Epithelial cell of proximal tubule (primary cell): ENCODE results near the gene NEXN. TPM values are rescaled to one million over a fixed set of nuclear protein-coding genes. Genes with fewer than 3 reads are reported as not detected.
A peak's percentile ranks its signal among the peaks of the same experiment; 100 is the strongest.

ENCODE experiments used
- DNase-seq: peaks from one replicate; pipeline ENCODE4 v3.0.0-alpha.2; 2011; ENCODE audit warnings: low read depth
- H3K4me3 ChIP-seq: 2 replicates; pipeline ENCODE4 v1.5.1; 2011; ENCODE audit warnings: low read depth, mild to moderate bottlenecking, low read length
- total RNA-seq: library from RNA; depleted of rRNA; stranded (reverse); fragments of >200 nt; gene quantifications from 2 replicates; pipeline ENCODE4 v1.2.3, GENCODE V29; 2015
- TF ChIP-seq, protein P1 (sequence below): conservative IDR thresholded peaks from 2 replicates; pipeline ENCODE4 v1.5.1; 2012; ENCODE audit warnings: low read depth, mild to moderate bottlenecking, low read length

NEXN gene
- total RNA-seq, 1 donor from 2014 or later = 17.2 TPM

DNA sequence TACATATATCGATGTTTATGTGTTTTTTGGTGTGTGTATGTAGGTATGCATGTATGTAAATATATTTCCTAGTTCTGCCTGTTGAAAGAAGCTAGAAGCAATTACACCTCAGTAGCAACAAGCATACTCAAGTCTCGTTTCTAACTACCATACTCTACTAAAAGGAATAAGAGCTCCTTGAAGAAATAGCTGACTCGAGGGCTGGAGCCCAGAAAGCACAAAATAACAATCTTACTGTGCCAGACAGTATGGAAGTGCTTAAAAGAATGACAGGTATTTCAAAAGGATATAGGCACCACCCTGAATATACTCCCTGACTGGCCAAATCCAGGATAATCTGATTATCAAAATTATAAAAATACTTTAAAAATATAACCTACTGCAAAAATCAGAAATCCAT is 67.3 kb downstream of the NEXN start:
- TF ChIP-seq, protein P1, sequence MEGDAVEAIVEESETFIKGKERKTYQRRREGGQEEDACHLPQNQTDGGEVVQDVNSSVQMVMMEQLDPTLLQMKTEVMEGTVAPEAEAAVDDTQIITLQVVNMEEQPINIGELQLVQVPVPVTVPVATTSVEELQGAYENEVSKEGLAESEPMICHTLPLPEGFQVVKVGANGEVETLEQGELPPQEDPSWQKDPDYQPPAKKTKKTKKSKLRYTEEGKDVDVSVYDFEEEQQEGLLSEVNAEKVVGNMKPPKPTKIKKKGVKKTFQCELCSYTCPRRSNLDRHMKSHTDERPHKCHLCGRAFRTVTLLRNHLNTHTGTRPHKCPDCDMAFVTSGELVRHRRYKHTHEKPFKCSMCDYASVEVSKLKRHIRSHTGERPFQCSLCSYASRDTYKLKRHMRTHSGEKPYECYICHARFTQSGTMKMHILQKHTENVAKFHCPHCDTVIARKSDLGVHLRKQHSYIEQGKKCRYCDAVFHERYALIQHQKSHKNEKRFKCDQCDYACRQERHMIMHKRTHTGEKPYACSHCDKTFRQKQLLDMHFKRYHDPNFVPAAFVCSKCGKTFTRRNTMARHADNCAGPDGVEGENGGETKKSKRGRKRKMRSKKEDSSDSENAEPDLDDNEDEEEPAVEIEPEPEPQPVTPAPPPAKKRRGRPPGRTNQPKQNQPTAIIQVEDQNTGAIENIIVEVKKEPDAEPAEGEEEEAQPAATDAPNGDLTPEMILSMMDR = no peak
- DNase-seq = no peak
- H3K4me3 ChIP-seq = no peak overlapping the region

DNA sequence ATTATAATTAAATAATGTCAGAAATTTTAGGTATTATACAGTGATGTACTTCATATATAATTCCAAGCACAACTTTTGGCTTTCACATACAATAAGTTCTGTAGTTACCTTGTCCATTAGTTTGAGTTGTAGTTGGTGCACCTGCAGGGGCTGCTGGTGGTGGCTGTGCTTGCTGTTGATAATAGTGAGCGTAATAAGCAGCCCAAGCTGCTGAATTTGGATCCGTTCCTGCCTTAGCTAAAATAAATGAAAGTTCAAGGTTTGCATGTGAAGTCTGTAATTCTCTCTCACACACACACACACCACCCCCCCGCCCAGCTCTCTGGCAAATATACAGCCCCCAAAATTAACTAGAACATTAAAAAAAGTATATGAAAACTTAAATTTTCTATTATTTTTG is 68.0 kb downstream of the NEXN start:
- TF ChIP-seq, protein P1 = no peak
- no peak overlapping the region for H3K4me3 ChIP-seq
- DNase-seq = no peak

DNA sequence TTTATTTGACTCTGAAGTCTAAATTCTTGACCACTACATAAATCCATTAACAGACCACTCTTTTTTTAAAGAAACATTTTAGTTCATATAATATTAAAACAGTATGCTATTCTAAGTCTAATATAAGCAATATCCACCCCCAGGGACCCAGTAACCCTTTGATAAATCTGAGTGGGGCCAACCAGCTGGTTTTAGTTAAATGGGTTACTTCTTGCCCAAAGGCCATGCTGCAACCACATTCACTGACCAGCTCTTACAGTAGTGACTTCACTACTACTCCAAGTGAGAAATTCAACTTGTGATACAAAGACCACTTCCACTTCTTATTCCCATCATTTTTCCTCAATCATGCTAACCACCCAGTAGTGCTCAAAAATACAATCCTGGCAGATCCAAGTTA is 70.0 kb downstream of the NEXN start:
- TF ChIP-seq, protein P1 = no peak
- no peak for DNase-seq
- H3K4me3 ChIP-seq = no peak overlapping the region

DNA sequence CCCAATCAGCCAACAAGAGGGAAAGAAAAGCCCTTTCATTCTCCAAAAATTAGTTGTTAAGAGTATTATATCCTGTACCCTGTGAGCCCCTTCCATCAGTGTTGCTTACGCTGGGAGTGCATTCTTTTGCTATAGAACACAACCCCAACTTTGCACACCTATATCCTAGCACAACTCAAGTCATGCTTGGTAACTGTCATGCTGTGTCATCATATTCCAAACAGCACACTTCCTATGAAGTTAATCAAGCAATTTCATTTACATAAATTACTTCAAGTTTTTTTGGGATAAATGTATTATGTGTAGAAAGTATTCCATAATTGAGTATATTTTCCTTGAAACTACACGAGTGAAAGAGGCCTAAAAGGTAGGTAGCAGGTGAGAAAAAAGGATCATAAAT is 70.4 kb downstream of the NEXN start:
- TF ChIP-seq, protein P1 = no peak
- no peak for DNase-seq
- no peak overlapping the region for H3K4me3 ChIP-seq

DNA sequence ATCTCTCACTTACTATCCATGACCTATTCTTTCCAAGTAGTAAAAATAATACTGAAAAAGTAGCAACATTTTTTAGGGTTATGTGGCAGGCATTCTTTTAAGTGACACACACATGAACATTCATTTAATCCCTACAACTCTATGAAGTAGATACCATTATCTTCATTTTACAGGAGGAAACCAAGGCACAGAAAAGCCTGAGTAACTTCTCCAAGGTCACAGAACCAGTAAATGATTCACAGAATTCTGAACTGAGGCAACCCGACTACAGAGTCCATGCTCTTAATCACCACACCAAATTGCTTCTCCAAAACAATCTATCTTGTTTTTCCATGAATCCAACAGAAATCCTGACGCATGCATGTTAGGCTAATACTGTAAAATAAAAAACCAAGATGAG is 73.0 kb downstream of the NEXN start:
- H3K4me3 ChIP-seq = no peak overlapping the region
- TF ChIP-seq, protein P1 = no peak
- DNase-seq = peak; percentile 26

DNA sequence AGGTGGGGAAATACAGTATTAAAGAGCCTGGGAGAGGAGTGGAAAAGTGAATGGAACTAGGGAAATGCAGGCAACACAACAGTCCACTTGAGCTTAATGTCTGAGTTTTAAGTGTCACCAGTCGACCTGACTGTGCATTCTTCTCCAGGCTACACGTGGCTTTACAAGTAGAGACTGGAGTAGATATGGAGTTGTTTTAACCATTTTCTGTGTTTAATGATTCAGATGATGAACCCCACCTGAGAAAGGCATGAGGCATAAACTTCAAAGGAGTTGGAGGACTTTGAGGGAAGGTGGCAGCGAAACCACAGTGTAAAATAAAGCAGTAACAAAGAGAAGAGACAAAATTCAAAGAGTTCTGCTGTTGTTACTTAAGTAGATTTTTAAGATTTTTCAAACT is 77.9 kb downstream of the NEXN start:
- no peak overlapping the region for H3K4me3 ChIP-seq
- TF ChIP-seq, protein P1 = no peak
- no peak for DNase-seq

DNA sequence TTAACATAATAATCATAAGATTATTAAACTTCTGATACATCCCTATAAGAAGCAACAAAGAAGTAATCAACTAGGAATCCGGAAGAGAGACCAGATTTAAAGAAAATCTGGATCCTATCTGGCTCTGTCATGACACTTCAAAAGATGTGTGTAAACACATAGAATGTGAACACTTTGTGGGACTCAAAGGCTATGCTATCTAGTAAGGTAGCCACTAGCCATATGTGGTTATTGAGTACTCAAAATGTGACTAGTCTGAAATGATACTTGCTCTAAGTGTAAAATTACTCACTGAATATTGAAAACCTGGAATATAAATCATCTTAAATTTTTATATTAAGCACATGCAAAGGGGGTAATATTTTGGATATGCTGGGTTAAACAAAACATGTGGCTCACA is 81.8 kb downstream of the NEXN start:
- H3K4me3 ChIP-seq = no peak overlapping the region
- DNase-seq = no peak
- TF ChIP-seq, protein P1 = no peak
